Measurements from ENCODE around the gene PRKRA.

- TF ChIP-seq CTCF (IDR thresholded peaks at IDR 0.05) (peak; percentile 41 to 74 (median 60)), POLR2A (IDR thresholded peaks at IDR 0.05) (peak; percentile 53 to 83 (median 82))
Measured at GRCh38 chr2:178478439-178479274, 27.7 kb upstream of the PRKRA start, which contains the start of gene FKBP7.

Measured in body of pancreas (tissue), 4 donors.